D341Med (cell line): ENCODE results near the gene USP3.
A peak's percentile ranks its signal among the peaks of the same experiment; 100 is the strongest.

Experiments
- DNase-seq: peaks from one replicate; pipeline ENCODE4 v3.0.0; 2012; ENCODE audit warnings: low spot score

USP3 gene

DNA sequence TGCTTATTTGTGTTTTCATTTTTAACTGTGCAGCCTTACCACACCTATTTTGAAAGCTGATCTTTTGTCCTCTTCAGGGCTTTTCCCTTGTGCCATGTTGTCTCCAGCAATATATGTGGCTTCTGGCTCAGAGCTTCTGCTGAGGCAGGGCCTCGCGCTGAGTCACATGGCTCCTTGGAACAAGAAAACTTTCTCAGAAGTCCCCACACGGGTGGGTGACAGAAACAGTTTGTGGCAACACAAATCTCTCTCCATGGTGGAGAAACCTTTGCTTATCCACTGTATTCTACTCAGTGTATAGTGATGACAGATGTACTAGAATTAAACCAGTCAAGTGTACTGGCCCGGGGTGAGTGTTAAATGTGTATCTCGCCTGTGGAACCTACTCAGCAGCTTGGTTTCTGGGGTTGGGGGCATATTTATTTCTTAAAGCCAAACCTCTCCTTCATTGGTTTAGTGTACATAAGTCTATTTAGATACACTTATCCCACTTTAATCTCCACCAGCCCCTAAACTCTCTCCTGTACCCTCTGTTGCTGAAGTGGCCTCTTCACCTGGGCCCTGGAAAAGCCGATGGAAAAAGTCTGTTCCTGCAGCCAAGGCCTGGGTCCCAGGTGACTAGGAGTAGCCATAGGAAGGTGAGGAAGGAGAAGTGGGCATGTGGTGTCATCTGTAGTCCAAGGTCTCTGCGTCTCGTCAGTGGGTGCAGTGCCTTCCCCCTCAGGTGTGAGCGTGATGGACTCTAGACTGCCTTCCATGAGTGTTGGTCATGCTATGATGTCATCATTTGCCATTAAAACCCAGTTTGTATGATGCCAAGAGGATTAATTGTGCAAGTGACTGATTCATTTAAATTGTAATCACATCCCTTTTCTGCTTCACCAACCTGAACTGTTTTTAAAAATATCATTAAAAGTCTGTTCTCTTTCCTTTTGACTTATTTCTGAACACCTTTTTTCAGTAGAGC is 89.6 kb downstream of the USP3 start:
- no peak for DNase-seq

DNA sequence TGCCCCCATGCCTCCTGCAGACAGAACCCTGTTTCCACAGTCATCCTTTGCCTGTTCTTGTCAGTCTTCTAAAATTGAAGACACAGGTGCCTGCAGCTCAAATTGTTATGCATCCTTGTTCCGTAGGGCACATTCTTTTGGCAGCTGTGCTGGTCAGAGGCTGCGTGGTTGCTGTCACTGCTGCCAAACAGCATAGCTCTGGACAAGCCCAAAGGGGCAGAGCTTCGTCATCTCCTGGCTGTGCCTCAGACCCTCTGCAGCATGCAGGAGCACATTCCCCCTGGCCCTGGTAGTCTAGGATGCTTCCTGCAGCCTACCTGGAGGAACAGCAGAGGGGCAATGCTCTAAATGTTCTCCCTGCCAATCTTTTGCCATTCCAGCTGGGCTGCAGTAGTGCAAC is 90.7 kb downstream of the USP3 start:
- DNase-seq, result no peak

DNA sequence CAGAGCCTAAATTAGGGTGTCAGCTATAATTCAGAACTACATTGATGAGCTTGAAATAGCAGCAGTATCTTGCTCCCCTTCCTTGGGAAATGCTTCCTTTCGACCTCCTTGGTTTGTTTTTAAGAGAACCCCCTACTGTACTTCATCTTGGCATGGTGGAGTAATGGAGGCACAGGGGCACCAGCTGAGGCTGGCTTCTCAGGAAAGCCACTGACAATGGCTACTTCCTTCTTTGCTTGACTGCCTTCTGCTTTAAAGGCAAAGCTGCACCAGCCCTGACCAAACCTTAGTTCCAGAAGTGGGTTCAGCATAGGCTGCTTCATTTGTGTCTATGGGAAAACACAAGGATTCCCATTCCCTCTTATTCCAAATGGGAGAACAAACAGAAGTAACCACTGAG is 91.3 kb downstream of the USP3 start:
- DNase-seq, result no peak

DNA sequence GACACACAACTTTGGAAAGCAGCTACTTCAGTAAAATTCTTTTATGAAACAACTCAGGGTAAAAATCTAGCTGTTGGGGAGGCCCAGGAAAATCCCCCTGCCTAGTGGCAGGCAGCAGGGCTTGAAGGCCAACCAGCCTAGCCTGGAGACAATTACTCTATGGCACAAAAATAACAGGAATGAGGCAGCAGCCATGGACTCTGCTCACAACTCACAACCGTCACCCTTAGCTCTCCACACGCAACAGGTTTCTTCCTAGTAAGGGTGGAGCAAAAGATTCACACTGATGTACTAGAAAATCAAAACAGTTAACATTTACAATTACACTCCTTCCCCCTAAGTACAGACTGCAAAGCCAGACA is 92.3 kb downstream of the USP3 start:
- no peak for DNase-seq

DNA sequence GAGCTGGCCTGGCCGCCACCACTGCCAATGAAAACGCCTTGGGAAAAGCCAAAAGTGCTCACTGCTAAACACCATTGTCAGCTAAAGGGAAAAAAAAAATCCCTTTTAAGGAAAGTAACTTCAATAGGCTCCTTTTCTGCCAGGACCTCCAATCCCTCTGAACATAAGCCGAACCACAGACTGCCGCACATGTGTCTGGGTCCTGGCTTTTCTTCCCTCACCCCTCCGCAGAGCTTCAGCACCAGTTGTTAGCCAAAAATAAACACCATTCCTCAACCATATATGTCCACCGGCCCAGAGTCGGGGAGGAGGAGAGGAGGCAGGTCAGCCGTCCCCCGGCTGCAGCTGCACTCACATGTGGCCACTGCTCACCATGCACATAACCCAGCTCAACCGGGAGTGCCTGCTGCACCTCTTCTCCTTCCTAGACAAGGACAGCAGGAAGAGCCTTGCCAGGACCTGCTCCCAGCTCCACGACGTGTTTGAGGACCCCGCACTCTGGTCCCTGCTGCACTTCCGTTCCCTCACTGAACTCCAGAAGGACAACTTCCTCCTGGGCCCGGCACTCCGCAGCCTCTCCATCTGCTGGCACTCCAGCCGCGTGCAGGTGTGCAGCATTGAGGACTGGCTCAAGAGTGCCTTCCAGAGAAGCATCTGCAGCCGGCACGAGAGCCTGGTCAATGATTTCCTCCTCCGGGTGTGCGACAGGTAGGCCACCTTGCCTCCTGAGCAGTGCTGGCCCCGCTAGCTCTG is 92.8 kb downstream of the USP3 start, which contains the start of gene FBXL22:
TSS of gene FBXL22 (plus strand) at position 350 of the 753 bp plus-strand sequence. CDS start at position 356, 6 bp downstream.
- DNase-seq, result no peak

DNA sequence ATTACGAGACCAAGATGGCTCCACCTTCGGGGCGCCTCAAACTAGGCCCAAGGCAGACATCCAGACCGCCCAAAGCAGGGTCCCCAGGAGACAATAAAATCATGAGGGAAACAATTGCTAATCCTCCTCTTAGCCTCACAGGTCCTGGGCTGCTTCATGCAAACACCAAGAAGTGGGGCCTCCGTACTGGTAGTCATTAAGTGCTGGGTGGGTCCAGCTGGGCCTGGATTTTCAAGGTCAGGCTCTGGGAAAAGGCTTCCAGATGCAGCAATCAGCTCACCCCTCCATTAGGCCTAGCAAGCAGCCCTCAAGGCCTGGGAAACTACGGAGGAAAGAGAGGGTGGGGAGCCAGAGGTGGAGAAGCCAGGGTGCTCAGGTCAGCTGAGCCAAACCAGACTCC is 93.4 kb downstream of the USP3 start:
- no peak for DNase-seq

DNA sequence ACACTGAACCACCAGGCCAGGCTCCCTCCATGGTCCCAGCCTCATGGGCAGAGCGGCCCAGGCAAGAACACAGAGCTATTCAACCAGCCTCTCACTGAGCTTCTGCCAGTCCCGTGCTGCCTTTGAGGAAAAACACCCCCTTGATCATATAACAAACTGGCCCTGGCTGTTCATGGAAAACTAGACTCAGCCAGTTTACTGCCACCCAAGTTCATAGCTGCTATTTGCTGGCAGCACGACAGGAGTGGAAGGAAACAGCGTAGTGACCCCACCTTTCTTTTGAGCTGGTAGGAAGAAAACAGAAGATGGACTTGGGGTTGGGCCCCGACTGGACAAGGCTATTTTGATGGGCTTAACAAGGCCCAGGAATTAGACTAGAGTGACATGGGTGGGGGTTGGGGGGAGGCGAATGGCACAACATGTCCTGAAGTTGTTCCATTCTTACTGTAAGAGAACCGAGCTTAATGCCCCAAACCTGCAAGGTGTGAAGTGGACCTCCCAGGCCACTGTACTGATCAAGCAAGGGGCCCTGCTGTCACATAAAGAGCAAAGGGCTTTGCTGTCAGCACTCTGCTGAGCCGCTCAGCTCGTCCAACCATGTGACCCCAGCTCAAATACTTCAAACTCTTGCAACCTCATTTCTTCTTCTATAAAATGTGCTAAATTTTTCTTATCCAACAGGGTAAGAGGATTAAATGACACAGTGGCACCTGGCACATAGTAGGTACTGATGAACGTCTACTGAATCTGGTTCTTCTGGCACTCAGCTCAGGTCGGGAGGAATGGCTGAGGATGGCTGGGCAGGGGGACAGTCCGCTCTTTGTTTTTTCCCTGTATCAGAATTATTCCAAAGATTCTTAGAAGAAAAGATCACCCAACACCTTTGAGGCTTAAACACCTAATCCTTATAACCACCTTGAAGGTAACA is 94.3 kb downstream of the USP3 start:
- no peak for DNase-seq

DNA sequence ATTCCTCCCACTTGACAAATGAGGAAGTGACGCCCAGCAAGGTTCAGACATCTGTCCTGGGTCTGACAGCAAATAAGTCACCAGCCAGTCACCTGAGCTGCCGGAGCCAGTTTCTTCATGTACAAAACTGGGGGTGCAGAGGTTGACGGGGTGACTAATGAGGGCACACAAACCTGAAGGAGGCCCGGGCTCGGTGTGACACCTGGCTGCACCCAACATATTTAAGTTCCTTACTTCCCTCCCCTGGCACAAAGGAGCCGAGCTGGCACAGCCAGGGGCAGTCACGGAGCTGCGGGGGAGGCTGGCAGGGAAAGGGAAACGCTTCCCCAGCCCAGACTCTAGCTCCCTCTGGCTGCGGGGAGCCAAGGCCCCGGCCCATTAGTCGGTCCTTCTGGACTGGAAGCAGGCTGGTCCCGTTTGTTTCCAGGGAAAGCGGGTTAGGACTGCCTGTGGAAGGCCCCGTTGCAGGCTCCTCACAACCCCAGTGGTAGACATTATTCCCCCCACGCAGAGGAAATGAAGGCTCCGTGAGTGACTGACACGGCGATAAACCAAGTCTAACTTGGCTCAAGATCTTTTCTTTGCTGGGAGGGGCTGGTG is 95.1 kb downstream of the USP3 start:
- DNase-seq, result peak; percentile 77

DNA sequence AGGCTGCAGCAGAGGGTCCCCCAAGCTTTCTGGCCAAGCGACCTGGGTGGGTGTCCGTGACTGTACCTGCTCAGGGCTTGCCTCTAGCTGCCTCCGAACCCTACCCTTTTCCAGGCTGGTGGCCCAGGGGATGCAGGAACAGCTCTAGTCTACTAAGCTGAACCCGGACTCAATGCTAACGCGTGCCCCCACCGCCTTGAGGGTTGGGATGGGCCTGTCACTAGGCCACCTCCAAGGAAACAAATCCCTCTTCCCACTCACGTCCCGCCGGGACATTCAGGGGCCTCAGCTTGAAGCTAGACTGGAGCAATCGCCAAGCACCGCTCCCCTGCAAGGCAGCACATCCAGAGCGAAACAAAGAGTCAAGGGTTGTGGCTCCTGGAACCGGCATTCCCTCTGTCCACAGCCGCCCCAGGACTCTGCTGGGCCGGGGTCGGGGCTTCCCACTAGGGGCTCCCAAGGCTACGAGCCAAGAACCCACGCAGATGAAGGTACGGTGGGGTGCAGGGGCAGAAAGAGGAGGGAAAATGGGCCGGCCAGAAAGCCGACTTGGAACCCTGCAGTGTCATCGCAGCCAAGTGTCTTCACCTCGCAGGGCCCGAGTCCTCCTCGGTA is 95.7 kb downstream of the USP3 start:
- DNase-seq, result no peak

DNA sequence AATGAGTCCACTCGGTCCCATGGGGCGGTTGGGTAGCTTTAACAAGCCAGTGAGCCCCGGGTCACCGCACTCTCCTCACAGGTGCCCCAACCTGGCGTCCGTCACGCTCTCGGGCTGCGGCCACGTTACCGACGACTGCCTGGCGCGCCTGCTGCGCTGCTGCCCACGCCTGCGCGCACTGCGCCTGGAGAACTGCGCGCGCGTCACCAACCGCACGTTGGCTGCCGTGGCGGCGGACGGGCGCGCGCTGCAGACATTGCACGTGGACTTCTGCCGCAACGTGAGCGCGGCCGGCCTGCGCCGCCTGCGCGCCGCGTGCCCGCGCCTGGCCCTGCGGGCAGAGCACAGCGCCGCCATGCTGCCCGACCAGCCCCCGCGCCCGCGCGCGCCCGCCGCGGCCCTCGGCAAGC is 96.2 kb downstream of the USP3 start:
- peak; percentile 96 for DNase-seq

DNA sequence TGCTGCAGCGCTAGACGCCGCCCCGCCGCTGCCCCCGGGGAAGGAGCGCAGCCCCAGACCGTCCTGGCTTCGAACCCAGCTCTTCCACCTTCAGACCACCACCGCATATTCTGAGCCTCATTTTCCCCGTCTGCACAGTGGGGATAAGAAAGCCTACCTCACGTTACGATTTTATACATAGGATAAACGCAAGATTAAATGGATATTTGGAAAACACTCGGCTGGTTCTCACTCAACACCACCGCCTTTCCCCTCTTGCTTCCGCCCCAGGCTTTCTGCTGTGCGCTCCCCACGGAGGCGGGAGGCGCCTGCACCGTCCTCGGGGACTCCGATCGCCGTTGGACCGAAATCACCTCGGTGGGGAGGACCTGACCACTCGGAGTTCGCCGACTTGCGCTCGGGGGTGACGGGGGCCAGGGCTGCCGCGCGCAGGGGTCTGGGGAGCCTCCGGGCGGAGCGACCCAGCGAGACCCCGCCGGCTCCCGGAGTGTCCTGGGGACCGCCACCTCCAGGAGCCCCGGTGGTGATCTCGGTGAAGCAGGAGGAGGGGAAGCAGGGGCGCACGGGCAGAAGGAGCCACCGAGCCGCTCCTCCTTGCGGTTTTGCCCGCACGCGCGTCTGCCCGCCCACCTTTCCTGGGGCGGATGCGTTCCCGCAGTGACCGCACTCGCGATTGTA is 96.8 kb downstream of the USP3 start:
- peak; percentile 70 for DNase-seq

DNA sequence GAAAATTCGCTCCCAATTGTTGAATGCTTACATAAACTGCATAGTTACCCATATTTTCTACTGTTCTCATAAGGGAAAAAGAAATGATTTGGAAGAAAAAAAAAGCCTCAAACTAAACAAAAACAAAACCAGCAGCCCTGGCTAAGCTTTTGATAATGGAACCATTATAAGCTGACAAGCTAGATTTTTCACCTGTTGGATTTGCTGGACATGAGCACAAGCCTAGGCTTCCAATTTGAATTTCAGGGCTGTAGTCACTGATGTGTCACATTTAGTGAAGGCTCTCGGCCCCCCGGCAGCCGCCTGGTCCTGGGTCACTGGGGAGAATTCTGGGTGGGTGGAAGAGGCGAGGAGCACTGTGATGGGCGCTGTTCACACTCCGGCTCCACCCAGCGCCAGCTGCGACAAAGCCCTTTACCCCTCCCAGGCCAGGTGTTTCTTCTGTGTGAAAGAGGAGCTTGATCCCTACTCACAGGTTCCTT is 97.4 kb downstream of the USP3 start:
- DNase-seq, result peak; percentile 51

DNA sequence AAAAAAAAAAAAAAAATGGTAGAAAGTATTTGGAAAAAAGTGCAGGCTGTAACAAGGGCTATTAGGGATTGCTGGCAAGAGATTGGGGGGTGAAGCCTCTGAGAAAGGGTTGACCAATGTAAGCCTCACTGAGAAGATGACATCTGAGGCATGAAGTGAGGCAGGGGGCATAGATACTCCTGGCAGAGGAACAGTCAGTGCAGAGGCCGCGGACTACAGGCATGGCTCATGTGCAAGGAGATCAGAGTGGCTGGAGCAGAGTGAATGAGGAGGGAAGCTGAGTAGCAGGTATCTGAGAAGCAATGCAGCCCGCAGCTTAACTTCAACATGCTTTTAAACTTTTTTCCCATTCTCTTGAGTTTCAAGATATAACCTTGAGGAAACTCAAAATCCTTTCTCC is 98.2 kb downstream of the USP3 start:
- no peak for DNase-seq

DNA sequence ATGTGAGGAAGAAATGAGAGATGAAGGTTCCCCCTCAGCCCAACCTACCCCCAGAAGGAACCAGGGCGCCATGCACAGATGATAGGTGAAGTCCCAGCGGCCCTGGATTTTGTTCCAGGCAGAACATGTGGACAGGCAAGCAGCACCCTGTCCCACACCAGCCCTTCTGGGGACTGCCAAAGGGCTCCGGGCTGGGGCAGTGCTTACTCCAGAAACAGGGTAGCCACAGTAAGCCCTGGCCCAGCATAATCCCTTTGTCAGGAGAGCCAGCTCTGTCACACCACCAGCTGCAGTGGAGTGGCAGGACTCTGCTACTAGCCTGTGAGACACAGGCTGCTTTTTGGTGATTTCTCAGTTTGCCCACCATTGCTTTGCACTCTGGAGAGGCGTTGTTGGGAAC is 99.1 kb downstream of the USP3 start:
- DNase-seq, result no peak

DNA sequence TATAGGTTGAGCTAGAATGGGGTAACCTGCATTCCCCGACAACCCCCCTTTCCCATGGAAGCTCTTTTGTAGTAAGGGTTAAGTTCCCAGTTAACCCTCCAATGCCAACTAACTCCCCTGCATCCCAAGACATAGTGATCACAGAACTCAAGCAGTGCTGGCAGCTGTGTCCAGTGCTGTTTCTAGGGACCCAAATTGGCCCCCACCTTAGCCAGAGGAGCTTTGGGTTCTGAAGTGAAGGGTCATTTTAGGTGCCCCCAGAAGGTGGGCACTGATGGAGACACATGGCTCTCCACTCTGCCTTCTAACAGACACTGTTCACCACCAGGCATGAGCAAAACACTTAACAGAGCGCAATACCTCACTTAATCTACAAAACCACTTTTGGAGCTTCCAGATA is 99.9 kb downstream of the USP3 start:
- no peak for DNase-seq

DNA sequence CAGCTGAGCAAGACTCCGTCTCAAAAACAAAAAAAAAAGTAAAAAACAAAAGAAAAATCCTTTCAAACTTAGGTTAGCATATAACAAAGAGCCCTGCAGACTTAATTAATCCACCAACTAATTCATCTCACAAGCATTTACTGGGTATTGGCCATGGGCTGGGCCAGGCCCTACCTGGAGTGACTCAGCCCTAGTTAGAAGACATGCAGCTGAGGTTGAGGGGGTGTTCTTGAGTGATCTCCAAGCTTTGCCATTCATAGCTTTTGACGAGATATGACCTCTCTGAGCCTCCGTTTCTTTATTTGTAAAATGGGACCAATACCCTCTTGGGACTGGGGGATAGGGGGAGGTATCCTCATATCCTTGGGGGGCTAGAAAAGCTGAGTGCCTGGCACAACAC is 100.6 kb downstream of the USP3 start:
- no peak for DNase-seq

DNA sequence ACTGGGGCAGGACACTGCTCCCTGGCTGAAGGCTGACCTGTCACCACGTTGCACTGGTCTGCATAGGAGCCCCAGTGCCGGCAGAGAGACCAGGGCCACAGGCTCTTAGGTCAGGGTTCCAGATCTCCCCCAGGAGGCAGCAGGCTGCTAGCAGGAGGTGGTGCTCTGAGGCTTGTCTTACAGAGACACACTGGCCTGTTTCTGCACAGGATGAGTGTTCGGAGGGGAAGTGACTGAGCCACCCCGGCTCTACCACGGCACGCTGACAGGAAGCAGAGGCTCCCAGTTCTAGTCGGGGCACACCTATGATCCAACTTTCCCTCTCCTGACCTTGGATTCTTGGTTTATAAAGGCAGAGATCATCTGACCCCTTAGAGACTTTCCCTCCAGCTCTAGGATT is 101.4 kb downstream of the USP3 start:
- DNase-seq, result no peak

DNA sequence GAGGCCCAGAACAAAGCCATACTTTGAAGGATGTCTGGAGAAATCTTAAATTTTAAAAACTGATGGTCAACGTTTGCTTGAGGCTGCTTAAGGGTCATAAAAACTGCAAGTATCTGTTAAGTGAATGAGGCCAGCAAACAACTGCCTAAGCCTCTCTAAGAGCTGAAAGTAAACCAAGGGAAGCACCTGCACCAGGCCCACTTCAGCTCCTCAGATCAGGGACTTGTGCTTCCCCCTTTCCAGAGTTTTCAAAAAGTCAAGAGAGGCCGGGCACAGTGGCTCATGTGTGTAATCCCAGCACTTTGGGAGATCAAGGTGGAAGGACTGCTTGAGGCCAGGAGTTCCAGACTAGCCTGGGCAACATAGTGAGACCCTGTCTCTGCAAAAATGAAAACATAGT is 101.9 kb downstream of the USP3 start:
- no peak for DNase-seq

DNA sequence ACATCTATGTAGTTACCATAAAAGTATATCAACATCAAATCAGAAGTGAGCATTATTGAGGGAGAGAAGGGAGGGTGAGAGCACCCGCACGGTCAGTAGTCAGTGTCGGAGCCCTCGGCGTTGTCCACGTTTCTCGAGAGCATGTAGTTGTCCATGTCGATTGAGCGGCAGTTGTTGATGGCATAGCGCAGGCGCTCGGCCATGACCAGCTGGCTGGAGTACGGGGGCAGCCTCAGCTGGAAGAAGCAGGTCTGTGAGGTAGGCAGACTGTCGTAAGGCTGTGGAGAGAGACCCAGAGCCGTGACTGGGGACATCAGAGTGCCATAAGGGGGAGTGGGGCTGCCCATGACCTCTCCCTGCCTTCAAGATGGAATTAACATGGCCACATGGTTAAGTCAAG is 104.6 kb downstream of the USP3 start:
- DNase-seq, result no peak

DNA sequence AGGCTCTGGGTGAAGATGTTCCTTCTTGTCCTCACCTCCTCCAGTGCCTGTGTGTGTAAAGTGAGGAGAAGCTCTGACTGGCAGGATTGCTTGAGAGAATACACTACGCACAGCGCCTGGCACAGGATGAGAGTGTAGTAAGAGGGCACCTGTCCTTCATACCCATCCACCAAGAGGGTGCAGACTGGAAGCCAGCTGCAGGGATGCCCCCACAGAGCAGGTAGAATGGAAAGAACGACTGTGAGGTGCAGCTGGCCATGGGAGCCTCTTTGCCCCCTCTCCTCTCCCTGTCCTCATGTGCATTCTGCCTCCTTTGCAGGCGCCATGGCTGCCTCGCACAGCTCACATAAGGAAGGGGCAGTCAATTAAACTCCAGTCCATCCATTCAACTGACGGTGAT is 105.1 kb downstream of the USP3 start:
- DNase-seq, result no peak
